ENCODE results near the gene ITGA6.

Gene ITGA6

GRCh38 chr2:172427256-172427989, at the start of gene ITGA6:
Gene ITGA6, plus strand, starts transcription at chr2:172427586.
- DNase-seq = peak; percentile 82

GRCh38 chr2:172380436-172381274, 46.7 kb upstream of the ITGA6 start:
- no peak for DNase-seq

DNA sequence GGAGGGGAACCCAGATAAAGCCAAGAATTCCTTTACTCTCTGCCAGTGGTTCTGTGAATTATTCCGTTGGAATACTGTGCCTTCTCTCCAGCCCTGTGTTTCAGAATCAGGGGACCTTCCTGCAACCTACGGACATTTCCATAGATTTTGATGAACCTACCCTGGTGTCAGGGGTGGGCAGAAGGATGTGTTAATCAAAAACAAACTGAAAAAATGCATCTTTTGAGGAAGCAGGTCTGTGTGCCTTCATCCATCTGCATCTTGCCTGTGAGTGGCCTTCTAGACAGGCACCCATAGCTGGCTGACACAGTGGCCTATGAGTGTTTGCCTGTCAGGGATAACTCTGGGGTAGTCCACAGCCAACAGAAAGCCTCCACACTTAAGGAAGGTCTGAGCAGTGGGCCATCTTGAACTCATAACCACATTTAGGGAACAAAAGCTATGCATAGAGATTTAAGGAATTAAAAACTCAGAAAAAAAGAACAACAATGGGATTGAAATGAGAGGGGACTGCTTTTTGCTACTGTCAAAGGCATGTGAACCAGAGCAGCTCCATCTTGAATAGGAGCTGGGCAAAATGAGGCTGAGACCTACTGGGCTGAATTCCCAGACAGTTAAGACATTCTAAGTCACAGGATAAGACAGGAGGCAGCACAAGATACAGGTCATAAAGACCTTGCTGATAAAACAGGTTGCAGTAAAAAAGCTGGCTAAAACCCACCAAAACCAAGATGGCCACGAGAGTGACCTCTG, 45.9 kb upstream of the ITGA6 start:
- no peak for DNase-seq

- DNase-seq = no peak
Observed at GRCh38 chr2:172387361-172387760, 40.0 kb upstream of the ITGA6 start.

DNA sequence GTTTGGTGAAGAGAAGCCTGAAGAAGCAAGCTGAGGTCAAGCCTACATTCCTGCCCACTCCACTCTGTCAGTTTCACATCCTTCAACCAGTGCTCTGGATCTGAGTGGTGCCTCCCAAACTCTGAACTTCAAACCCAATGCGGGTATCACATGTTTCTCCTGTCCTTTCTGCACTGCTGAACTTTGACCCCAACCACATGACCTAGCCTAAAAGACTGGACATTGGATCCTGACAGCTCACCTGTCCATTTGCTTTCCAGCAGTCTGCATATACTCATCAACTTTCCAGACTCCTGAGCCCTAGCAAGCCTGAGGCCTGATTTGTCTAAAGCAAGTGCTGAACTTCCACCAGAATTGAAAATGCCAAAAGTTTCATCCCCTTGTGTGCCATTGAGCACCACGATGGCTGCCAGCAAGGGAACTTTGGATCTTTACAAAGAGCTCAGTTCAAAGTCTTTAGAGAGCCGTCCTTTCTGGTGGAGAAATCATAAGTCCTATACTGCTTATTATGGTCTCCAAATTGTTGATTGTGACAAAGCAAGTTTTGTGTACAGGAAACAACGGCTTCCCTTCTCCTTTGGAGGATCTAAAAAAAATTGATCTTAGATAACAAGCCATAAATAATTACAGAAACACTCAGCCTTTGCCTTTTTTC, 37.6 kb upstream of the ITGA6 start:
- DNase-seq = no peak

DNA sequence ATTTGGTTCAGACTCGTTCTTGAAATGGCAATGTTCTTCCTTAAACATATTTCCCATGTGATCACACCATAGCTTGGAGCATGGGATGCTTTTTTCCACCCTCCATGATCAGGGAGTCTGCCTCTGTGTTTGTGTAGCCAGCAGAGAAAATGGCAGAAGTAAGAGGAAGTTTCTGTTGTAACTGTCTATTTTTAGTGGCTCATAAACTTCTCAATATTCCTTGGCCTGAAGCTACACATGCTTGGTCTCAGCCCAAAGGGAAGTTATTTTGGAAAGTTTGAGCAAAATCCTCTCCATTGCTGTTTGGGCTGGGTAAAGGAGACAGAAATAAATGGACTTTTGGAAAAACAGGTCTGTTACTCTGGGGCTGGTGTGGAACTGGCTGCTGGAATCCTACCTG, 33.4 kb upstream of the ITGA6 start:
- no peak for DNase-seq

DNA sequence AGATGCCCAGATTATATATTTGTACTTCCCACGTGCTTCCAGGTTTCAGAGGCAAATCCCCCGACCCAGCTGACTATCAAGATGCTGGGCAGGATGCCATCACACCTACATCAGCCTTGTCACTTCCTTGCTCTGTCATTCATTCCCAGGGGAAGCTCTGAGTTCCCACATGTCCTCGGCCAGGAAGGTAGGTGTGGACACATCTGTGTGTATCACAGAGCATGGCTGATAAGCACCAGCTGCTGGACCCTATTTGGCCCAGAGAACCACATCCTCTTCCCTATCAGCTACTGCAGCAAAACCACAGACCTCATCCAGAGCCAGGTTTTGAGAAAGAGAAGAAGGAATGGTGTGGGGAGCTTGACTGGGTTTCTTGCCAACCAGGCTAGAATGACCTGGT, 31.9 kb upstream of the ITGA6 start:
- DNase-seq = no peak

DNA sequence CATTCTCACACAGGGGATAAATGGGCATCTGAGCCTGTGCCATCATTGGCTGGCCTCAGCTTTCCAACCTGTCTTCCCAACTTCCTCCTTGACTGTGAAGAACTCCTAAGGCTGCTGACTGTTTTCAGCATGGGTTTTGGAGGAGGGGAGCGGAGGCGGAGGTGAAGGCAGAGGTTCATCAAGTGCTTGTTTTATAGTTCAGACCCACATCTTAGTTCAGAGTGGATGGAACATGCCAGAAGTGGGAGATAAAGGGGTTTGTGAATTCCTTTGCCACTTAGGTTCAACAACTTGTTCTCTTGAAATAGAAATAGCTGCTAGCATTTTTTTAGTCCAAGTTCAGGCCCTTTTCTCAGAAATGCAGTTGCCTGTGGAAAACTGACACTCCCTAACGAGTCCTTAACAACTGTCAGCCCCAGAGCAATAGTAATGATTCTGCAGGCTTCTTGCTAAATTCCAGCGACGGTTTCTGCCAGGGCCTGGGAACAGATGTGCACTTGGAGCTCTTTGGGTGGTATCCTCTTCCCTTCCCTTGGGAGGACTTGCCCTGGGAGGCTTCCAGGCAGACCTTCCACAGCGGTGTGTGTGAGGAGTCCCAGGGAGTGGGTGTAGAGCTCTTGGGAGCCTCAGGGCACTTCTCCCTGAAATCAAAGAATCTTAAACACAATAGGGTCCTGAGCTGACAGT, 30.1 kb upstream of the ITGA6 start:
- no peak for DNase-seq

DNA sequence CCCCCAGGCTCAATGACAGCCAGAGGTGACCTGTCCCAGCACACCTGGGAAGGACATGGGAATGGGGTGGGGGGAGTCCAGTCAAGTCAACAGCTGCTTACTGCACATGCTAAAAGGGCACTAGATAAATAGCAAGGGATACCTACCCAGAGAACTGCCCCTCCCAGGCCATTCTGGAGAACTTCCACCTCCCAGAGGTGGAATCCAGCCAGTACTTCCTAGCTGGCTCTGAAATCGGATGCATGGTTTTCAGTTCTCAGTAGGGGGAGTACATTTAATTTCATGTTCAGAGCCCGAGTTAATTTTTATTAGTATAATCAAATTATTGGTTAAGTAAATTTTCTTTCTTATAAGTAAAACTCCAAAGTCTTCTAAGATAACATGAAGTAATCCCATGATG, 28.9 kb upstream of the ITGA6 start:
- no peak for DNase-seq

DNA sequence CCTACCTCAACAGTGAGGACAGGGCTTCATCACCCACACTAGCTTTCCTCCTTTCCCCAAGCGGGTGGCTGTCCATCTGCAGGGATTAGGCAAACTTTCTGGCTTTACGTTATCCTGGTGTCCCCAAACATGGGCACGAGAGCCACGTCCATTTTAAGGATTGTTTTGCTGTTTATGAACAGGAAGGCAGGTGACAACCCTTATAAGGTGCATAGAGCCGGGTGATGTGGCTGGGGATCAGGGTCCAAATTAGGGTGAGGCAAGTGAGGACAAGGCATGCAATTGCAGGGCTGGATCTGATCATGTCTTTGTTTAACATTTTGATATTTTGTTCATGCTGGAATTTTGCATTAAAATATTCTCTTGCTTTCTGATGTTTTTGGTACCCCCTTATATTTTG, 27.6 kb upstream of the ITGA6 start:
- DNase-seq = no peak

GRCh38 chr2:172402198-172402597, 25.2 kb upstream of the ITGA6 start:
- DNase-seq = no peak

DNA sequence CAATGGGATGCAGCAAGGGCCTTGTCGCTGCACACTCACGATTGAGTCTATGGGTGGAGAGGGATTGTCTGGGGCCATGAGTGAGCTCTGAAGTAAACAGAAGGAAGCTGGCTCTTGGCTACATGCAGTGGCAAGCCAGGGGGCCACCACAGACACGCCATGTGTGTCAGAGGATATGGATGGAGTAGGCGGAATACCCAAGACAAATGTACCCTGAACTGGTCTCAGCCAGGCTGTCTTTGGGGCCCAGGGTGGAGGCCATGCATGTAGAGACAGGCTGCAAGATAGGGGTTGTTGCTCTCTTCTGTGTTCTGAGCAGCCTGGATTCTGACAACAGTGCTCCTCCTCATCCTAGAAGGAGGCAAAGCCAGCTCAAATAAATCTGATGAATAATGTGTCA, 24.0 kb upstream of the ITGA6 start:
- DNase-seq = no peak

GRCh38 chr2:172403881-172404468, 23.4 kb upstream of the ITGA6 start:
- no peak for DNase-seq

DNA sequence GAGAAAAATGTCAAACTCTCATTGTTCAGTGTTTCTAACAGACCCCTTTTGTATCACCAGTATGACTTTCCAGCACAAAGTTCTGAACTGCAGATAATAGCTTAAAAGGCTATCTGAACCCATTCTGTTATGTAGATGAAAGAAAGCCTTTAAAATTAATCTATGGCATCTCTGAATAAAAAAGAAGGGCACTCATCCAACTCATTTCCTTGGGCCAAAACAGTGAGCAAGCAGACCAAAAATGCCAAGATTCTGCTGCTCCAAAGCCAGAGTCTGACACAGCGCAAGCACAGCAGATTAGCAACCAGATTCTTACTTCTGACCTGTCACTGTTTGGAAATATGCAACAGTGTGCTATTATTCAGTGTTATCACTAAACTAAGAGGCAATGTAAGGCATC, 22.6 kb upstream of the ITGA6 start:
- DNase-seq = no peak

DNA sequence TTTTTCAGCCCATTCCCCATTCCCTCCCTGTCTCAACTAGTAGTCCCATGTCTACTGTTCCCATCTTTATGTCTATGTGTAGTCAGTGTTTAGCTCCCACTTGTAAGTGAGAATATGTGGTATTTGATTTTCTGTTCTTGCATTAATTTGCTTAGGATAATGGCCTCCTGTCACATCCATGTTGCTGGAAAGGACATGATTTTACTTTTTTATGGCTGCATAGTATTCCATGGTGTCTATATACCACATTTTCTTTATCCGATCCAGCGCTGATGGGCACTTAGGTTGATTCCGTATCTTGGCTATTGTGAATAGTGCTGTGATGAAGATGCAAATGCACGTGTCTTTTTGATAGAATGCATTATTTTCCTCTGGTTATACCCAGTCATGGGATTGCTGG, 21.7 kb upstream of the ITGA6 start:
- no peak for DNase-seq

DNA sequence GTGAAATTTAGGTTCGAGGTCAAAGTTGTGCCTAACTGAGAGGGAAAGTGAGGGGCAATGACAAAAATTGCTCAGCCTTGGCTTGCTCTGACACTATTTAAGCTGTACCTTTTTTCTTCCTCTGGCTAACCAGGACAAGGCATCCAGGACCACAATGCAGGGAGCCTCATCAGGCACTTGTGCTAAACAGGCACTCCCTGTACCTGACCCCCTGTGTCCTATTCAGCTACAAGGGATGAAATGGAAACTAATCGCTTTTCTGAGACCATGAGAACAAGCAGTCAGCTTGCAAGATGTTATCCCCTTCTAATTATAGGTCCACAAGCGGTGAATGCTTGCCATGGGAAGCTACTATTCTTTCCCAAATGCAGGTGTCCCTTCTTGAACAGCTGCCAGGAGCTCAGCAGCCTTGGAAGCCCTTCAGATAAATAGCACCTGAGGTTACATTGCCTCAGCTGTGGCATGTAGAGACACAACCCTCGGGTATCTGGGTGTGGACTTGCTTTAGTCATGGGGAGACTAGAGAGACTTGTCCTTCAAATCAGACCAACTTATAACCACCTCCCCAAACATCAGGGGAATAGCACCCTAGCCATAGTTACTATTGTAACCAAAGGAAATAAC, 19.1 kb upstream of the ITGA6 start:
- no peak for DNase-seq

DNA sequence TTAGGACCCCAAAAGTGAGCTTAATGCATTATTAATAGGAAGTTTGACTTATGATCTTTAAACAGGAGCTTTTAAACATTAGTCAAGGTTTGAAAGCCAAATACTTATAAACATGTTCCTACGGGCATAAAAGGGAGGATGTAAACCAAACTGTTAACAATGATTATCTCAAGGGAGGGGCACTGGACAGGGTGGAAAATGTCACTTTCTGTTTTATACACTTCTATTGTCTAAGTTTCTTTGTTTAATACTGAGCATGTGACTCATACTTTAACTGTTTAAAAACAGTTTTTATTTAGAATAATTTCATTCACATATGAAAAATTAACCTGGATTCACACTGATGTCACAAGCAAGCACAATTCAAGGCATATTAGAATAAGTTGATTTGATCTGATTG, 18.3 kb upstream of the ITGA6 start:
- DNase-seq = no peak

DNA sequence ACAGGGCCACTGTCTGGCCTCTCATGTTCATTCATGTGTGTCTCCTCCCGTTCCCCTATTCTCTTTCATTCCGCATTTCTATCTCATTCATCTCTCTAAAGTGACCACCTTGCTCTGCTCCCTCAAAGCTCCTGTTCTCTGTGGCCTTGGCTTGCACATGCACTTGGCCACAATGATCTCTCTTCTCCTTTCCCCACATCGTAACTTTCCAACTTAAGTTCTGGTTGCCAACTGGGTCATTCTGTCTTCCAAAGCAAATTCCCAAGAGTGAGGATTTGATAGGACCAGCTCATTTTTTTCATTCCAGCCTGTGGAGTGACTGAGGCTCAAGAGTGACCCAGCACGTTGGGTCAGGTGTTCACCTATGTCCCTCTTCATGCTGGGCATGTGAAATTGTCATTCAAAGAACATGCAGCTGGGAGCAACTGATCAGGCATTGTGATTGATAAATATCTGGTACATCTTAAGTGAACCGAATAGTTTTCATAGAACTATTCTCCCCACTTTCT, 14.3 kb upstream of the ITGA6 start:
- DNase-seq = no peak

DNA sequence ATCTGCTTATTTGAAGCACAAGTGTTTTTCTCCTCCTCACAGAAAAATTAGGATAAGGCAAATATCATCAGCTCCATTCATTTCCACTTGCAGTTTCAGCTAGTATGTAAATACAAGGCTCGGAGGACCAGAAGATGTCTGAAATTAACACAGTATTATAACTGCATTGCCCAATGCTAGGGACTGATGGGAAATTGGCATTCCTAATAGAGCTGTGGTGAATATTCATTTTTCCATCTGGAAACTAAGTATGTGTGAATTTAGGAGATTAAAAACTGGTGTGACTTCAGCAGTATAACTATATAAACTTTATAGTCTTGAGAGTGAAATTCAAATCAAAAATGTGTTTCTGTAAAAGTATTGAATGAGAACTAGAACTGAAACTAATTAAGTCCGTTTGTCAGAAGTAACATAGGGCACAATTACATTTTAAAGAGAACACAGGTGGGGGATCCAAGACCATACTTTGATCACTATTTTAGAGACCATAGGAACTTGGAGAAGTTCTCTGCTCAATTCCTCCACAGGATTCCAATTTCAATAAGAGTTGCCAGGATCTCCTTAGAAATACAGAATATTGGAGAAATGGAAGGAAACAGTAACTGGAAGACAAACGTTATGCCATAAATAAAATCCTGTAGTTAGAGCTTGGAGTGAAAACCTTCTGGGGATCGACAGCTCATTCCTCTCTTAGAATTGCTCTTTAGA, 12.1 kb upstream of the ITGA6 start:
- no peak for DNase-seq

- no peak for DNase-seq
Observed at GRCh38 chr2:172415865-172416183, 11.6 kb upstream of the ITGA6 start.
